ENCODE results near the gene HAUS3.

- peak in 2 of 3 experiments; percentile 6 to 21; a peak in 1 of 6 replicates for TF ChIP-seq CTCF (IDR thresholded peaks at IDR 0.05 in 2 of 3, conservative IDR thresholded peaks at IDR 0.05 in 1 of 3; ENCODE audit: borderline replicate concordance in 1 of 3, insufficient read depth in 1 of 3, low read depth in 2 of 3, low read length in 2 of 3)
- TF ChIP-seq POLR2AphosphoS5 (IDR thresholded peaks at IDR 0.05; ENCODE audit: low read depth, low read length): no peak
- no peak; the same call in 1 of the 2 replicates for TF ChIP-seq RAD21 (IDR thresholded peaks at IDR 0.05; ENCODE audit: low read depth)
- TF ChIP-seq POLR2A (IDR thresholded peaks at IDR 0.05; ENCODE audit: borderline replicate concordance, extremely low read depth, insufficient read depth, insufficient read length): no peak
- no peak for TF ChIP-seq REST (IDR thresholded peaks at IDR 0.05; ENCODE audit: low read depth)
- no peak for TF ChIP-seq ZBTB33 (IDR thresholded peaks at IDR 0.05; ENCODE audit: extremely low read depth, insufficient replicate concordance, low read length)
- no peak for TF ChIP-seq EZH2 (IDR thresholded peaks at IDR 0.05)
- TF ChIP-seq ATF3 (IDR thresholded peaks at IDR 0.05): no peak
Observed at GRCh38 chr4:2243681-2244380, 1.9 kb upstream of the HAUS3 start.
